ENCODE measurements around the gene ANAPC7. TPM values are rescaled to one million over a fixed set of nuclear protein-coding genes. Genes with fewer than 3 reads are reported as not detected.
"Not testable (repeated sequence)": the region's sequence is repeated elsewhere in the genome, so short reads cannot be mapped to it uniquely, and the experiment has no call there.

ANAPC7 gene
- total RNA-seq, 2 experiments from 2014 or later: 84.7 to 136 TPM

DNA sequence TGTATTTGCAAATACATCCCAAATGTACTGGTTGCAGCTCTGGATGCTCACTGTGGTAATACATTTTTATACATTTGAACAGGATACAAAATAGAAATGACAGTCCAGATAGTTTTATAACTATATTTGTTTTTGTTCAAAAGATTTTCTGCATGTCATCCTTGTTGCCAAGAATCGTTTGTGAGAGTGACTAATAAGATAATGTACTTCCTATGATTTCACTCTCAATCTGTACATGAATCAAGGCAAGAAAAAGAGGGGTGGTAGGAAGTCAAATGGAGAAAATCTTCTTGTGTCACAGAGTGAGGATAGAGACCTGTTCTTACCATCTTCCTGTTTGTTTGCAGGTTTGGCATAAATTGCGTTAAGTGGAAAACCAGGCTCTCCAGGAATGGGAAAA is 32.7 kb upstream of the ANAPC7 start:
- no peaks in the 10 kb centered on the region for H4K20me1 ChIP-seq (ENCODE audit: insufficient read depth, low read length)
- H3K9me2 ChIP-seq (ENCODE audit: insufficient read depth, low read length): no peaks in the 10 kb centered on the region
- ChIA-PET CTCF (ENCODE audit: unreplicated experiment) (interaction anchor here (0.5 kb wide), 1 partner anchor 655 kb away, joined by 3 read pairs; no protein-coding TSS in a partner anchor), POLR2A (interaction anchor here (0.6 kb wide), 1 partner anchor 164 kb away, joined by 3 read pairs; no protein-coding TSS in a partner anchor)
- H3K4me3 ChIP-seq (ENCODE audit: low read depth, low read length, poor library complexity, severe bottlenecking): no peak overlapping the region
- H2AFZ ChIP-seq (ENCODE audit: low read length): no peak overlapping the region
- TF ChIP-seq, protein P1, sequence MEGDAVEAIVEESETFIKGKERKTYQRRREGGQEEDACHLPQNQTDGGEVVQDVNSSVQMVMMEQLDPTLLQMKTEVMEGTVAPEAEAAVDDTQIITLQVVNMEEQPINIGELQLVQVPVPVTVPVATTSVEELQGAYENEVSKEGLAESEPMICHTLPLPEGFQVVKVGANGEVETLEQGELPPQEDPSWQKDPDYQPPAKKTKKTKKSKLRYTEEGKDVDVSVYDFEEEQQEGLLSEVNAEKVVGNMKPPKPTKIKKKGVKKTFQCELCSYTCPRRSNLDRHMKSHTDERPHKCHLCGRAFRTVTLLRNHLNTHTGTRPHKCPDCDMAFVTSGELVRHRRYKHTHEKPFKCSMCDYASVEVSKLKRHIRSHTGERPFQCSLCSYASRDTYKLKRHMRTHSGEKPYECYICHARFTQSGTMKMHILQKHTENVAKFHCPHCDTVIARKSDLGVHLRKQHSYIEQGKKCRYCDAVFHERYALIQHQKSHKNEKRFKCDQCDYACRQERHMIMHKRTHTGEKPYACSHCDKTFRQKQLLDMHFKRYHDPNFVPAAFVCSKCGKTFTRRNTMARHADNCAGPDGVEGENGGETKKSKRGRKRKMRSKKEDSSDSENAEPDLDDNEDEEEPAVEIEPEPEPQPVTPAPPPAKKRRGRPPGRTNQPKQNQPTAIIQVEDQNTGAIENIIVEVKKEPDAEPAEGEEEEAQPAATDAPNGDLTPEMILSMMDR (conservative IDR thresholded peaks at IDR 0.05; ENCODE audit: low read length): no peak
- no peak for TF ChIP-seq EZH2phosphoT487 (IDR thresholded peaks at IDR 0.05; ENCODE audit: borderline replicate concordance, low read depth, low read length)
- peaks cover 74% of the 10 kb centered on the region for H3K36me3 ChIP-seq (ENCODE audit: insufficient read depth, low read length)
- H3K4me1 ChIP-seq (ENCODE audit: insufficient read depth, low read length, poor library complexity, severe bottlenecking): no peaks in the 10 kb centered on the region
- no peak overlapping the region for H3K4me2 ChIP-seq (ENCODE audit: low read length)
- no peak overlapping the region for H3K27ac ChIP-seq (ENCODE audit: low read depth, low read length, poor library complexity, severe bottlenecking)
- intact Hi-C loops (cut with micrococcal nuclease; ENCODE audit: unreplicated experiment): no loop called here
- H3K9me3 ChIP-seq (ENCODE audit: low read length): no peaks in the 10 kb centered on the region
- TSS peak; percentile 52 for BruUV-seq (replicated peaks)
- peaks cover 2% of the 10 kb centered on the region; the same call in 1 of the 2 replicates for H3K79me2 ChIP-seq (ENCODE audit: insufficient read depth, low read depth, low read length)
- no peak for DNase-seq (ENCODE audit: low spot score)

DNA sequence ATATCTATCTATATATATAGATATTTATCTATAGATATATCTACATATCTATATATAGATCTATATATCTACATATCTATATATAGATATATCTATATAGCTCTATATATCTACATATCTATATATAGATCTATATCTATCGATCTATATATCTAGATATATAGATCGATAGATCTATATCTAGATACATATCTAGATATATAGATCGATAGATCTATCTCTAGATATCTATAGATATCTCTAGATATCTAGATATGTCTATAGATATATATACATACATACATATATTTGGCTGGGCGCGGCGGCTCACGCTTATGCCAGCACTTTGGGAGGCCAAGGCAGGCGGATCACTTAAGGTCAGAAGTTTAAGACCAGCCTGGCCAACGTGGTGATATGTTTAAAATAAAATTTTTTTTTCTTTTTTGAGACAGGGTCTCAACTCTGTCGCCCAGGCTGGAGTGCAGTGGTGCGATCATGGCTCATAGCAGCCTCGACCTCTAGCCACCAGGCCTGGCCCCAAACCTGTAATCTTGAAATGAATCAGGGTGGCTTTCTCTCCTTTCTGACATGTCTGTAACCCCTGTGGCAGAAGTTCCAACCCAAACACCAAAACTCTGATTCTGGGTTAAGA is 28.6 kb upstream of the ANAPC7 start:
- no TSS peak for BruUV-seq (replicated peaks)
- H4K20me1 ChIP-seq (ENCODE audit: insufficient read depth, low read length): no peaks in the 10 kb centered on the region
- intact Hi-C loops (cut with micrococcal nuclease; ENCODE audit: unreplicated experiment): loop anchor here (1.0 kb wide), 3 partner anchors 48 to 332 kb away; no protein-coding TSS in a partner anchor
- CTCF ChIA-PET (ENCODE audit: unreplicated experiment): interaction anchor here (0.9 to 1.3 kb wide), 2 partner anchors 115 to 329 kb away, joined by 3 to 5 read pairs; no protein-coding TSS in a partner anchor
- POLR2A ChIA-PET: interaction anchor here (0.6 to 1.2 kb wide), 15 partner anchors 11 to 531 kb away, joined by 3 to 10 read pairs (median 4); no protein-coding TSS in a partner anchor
- H3K4me2 ChIP-seq (ENCODE audit: low read length): no peak overlapping the region
- no peak overlapping the region for H3K27ac ChIP-seq (ENCODE audit: low read depth, low read length, poor library complexity, severe bottlenecking)
- peaks cover 35% of the 10 kb centered on the region for H3K36me3 ChIP-seq (ENCODE audit: insufficient read depth, low read length)
- no peak overlapping the region for H3K4me3 ChIP-seq (ENCODE audit: low read depth, low read length, poor library complexity, severe bottlenecking)
- TF ChIP-seq, protein P1 (conservative IDR thresholded peaks at IDR 0.05; ENCODE audit: low read length): no peak
- TF ChIP-seq EZH2phosphoT487 (IDR thresholded peaks at IDR 0.05; ENCODE audit: borderline replicate concordance, low read depth, low read length): no peak
- DNase-seq (ENCODE audit: low spot score): no peak
- no peaks in the 10 kb centered on the region for H3K79me2 ChIP-seq (ENCODE audit: insufficient read depth, low read depth, low read length)
- no peak overlapping the region for H2AFZ ChIP-seq (ENCODE audit: low read length)
- H3K9me2 ChIP-seq (ENCODE audit: insufficient read depth, low read length): no peaks in the 10 kb centered on the region
- H3K9me3 ChIP-seq (ENCODE audit: low read length): no peaks in the 10 kb centered on the region
- no peaks in the 10 kb centered on the region for H3K4me1 ChIP-seq (ENCODE audit: insufficient read depth, low read length, poor library complexity, severe bottlenecking)

DNA sequence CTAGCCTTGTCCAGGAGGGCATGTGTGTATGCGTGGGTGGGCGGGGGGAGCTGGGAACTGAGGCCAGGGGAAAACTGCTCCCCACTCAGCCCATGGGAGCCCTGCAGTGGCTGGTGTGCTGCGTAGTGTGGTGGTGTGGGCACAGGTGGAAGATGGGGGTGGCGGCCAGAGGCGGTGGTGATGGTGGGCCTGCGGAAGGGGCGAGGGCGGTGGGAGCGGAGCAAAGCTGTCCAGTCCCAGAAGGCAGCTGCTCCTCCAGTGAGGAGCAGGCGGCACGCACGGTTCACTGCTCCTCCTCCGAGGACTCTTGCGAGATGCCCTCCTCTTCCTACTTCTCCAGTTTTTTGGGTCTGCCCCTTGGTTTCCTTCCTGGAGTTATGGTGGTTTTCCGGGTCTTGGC is 26.2 kb upstream of the ANAPC7 start:
- H3K4me3 ChIP-seq (ENCODE audit: low read depth, low read length, poor library complexity, severe bottlenecking); H3K9me3 ChIP-seq (ENCODE audit: low read length); H3K4me1 ChIP-seq (ENCODE audit: insufficient read depth, low read length, poor library complexity, severe bottlenecking); DNase-seq (ENCODE audit: low spot score); CTCF ChIA-PET (ENCODE audit: unreplicated experiment); POLR2A ChIA-PET; BruUV-seq (replicated peaks); H3K4me2 ChIP-seq (ENCODE audit: low read length); H2AFZ ChIP-seq (ENCODE audit: low read length); H3K9me2 ChIP-seq (ENCODE audit: insufficient read depth, low read length); H3K79me2 ChIP-seq (ENCODE audit: insufficient read depth, low read depth, low read length); H4K20me1 ChIP-seq (ENCODE audit: insufficient read depth, low read length); H3K27ac ChIP-seq (ENCODE audit: low read depth, low read length, poor library complexity, severe bottlenecking); intact Hi-C loops (cut with micrococcal nuclease; ENCODE audit: unreplicated experiment): not testable (repeated sequence)
- peaks cover 12% of the 10 kb centered on the region for H3K36me3 ChIP-seq (ENCODE audit: insufficient read depth, low read length)

All from OCI-LY7 (cell line).